Measurements from ENCODE around the gene CENPL. TPM values are rescaled to one million over a fixed set of nuclear protein-coding genes. Genes with fewer than 3 reads are reported as not detected.
A peak's percentile ranks its signal among the peaks of the same experiment; 100 is the strongest.

Gene CENPL
- total RNA-seq, 1 experiment from 2014 or later, result 19.5 TPM

- H3K4me2 ChIP-seq, result peak within 1 kb of the TSS; percentile 96
- peaks cover 37% of the 10 kb centered on the region for H3K4me1 ChIP-seq (replicated peaks; ENCODE audit: insufficient read depth)
- H3K79me2 ChIP-seq (ENCODE audit: low read depth), result peaks cover 34% of the 10 kb centered on the region
- ChIA-PET CTCF (interaction anchor here (0.6 kb wide), 1 partner anchor 155 kb away, joined by 7 read pairs; no protein-coding TSS in a partner anchor), POLR2A (ENCODE audit: unreplicated experiment) (interaction anchor here (0.5 to 1.0 kb wide), 11 partner anchors 20 to 1122 kb away, joined by 3 to 5 read pairs (median 3); partner anchors contain the start of genes KLHL20 and RC3H1)
- no peaks in the 10 kb centered on the region for H3K9me2 ChIP-seq (ENCODE audit: insufficient read depth)
- no peak for TF ChIP-seq EZH2 (IDR thresholded peaks at IDR 0.05; ENCODE audit: low read depth)
- TF ChIP-seq, protein P1, sequence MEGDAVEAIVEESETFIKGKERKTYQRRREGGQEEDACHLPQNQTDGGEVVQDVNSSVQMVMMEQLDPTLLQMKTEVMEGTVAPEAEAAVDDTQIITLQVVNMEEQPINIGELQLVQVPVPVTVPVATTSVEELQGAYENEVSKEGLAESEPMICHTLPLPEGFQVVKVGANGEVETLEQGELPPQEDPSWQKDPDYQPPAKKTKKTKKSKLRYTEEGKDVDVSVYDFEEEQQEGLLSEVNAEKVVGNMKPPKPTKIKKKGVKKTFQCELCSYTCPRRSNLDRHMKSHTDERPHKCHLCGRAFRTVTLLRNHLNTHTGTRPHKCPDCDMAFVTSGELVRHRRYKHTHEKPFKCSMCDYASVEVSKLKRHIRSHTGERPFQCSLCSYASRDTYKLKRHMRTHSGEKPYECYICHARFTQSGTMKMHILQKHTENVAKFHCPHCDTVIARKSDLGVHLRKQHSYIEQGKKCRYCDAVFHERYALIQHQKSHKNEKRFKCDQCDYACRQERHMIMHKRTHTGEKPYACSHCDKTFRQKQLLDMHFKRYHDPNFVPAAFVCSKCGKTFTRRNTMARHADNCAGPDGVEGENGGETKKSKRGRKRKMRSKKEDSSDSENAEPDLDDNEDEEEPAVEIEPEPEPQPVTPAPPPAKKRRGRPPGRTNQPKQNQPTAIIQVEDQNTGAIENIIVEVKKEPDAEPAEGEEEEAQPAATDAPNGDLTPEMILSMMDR (conservative IDR thresholded peaks at IDR 0.05), result no peak; the same call in 1 of the 2 replicates
- peak within 1 kb of the TSS; percentile 95 for H3K4me3 ChIP-seq
- peaks cover 42% of the 10 kb centered on the region for H3K36me3 ChIP-seq (ENCODE audit: low read depth)
- no peaks in the 10 kb centered on the region for H3K27me3 ChIP-seq (ENCODE audit: insufficient read depth, low read depth)
- peak within 1 kb of the TSS; percentile 91 for H3K27ac ChIP-seq
- no peaks in the 10 kb centered on the region for H3K9me3 ChIP-seq (ENCODE audit: insufficient read depth, low read depth)
- peak within 1 kb of the TSS; percentile 79 for H2AFZ ChIP-seq
- TSS peak; percentile 54 for BruUV-seq (replicated peaks)
- H4K20me1 ChIP-seq (ENCODE audit: insufficient read depth), result peaks cover 37% of the 10 kb centered on the region
- H3F3A ChIP-seq (ENCODE audit: insufficient read depth, low read depth), result peaks cover 46% of the 10 kb centered on the region
- intact Hi-C loops (cut with micrococcal nuclease; ENCODE audit: unreplicated experiment), result loop anchor here (1.0 to 10.0 kb wide), 10 partner anchors 44 to 1334 kb away; partner anchors contain the start of genes CACYBP, CENPL, DARS2 and KLHL20
- DNase-seq, result peak; percentile 79 to 99
These were observed 43.8 kb upstream of the CENPL start, which contains the start of gene ZBTB37 for GRCh38 chr1:173868266-173869020. Gene ZBTB37 (plus strand): TSS chr1:173868380. CDS start chr1:173870226, 1,846 bp downstream.

DNA sequence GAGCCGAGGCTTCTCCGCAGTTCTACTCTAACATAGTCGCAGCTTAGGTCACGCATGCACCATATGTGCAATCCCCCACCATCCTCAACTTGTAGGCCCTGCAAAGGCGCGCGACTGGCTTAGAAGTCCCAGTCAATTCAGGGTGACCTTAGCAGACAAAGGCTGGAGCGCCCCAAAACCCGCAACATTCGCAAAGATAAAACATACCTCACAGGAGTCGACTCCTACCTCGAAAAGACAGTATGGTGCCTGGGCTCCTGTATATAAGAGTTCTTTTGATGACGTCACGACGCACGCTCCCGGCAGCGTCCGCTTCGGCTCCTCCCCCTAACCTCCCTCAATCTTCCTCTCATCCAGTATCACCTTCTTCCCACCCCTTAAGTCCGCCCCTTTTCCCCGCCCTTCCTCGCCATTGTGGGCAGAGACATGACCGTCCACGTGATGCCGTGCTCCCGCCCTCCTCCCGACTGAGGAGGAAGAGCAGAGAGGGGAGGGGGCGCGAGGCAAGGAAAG lies 43.1 kb upstream of the CENPL start, which contains the start of gene GAS5:
Gene GAS5 (minus strand): TSS at position 237 of the 513 bp plus-strand sequence.
- peak within 1 kb of the TSS; percentile 96 for H3K4me2 ChIP-seq
- ChIA-PET CTCF (interaction anchor here (0.6 kb wide), 1 partner anchor 156 kb away, joined by 7 read pairs; no protein-coding TSS in a partner anchor), POLR2A (ENCODE audit: unreplicated experiment) (interaction anchor here (0.5 to 1.0 kb wide), 9 partner anchors 37 to 920 kb away, joined by 3 to 5 read pairs (median 3); partner anchors contain the start of genes KLHL20 and RC3H1)
- TF ChIP-seq, protein P1 (conservative IDR thresholded peaks at IDR 0.05), result no peak
- TF ChIP-seq EZH2 (IDR thresholded peaks at IDR 0.05; ENCODE audit: low read depth), result no peak
- BruUV-seq (replicated peaks), result no TSS peak
- DNase-seq, result peak; percentile 97 to 99
- H3K4me1 ChIP-seq (replicated peaks; ENCODE audit: insufficient read depth), result peaks cover 37% of the 10 kb centered on the region
- H4K20me1 ChIP-seq (ENCODE audit: insufficient read depth), result peaks cover 43% of the 10 kb centered on the region
- H3K9me2 ChIP-seq (ENCODE audit: insufficient read depth), result no peaks in the 10 kb centered on the region
- peaks cover 34% of the 10 kb centered on the region for H3K79me2 ChIP-seq (ENCODE audit: low read depth)
- H2AFZ ChIP-seq, result peak within 1 kb of the TSS; percentile 79
- H3K27me3 ChIP-seq (ENCODE audit: insufficient read depth, low read depth), result no peaks in the 10 kb centered on the region
- peak within 1 kb of the TSS; percentile 95 for H3K4me3 ChIP-seq
- H3F3A ChIP-seq (ENCODE audit: insufficient read depth, low read depth), result peaks cover 52% of the 10 kb centered on the region
- peaks cover 48% of the 10 kb centered on the region for H3K36me3 ChIP-seq (ENCODE audit: low read depth)
- no peaks in the 10 kb centered on the region for H3K9me3 ChIP-seq (ENCODE audit: insufficient read depth, low read depth)
- intact Hi-C loops (cut with micrococcal nuclease; ENCODE audit: unreplicated experiment), result loop anchor here (1.0 to 10.0 kb wide), 10 partner anchors 44 to 1333 kb away; partner anchors contain the start of genes CACYBP, CENPL, DARS2 and KLHL20
- H3K27ac ChIP-seq, result peak within 1 kb of the TSS; percentile 91

DNA sequence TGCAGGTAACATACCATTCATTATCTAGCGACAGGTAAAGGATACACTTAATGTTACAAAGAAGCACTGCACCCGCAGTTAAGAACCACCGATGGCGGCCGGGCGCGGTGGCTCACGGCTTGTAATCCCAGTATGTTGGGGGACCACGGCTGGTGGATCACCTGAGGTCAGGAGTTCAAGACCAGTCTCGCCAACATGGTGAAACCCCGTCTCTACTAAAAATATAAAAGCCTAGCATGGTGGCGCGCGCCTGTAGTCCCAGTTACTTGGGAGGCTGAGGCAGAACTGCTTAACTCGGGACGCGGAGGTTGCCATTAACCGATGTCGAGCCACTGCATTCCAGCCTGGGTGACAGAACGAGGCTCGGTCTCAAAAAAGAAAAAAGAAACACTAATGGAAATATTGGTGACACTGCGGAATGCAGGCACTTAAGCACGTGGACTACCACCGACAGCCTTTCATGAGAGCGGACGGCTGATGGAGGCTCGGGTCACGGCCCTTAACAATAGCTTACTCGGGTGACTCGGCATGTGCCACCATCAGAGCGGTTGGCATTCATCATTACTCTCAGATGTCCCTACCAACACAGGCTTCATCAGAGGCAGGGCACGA lies 42.6 kb upstream of the CENPL start:
- Histone ChIP-seq H3K4me3 (peak overlapping the region; percentile 95), H2AFZ (no peak overlapping the region), H3K27ac (peak overlapping the region; percentile 91), H3F3A (ENCODE audit: insufficient read depth, low read depth) (peaks cover 58% of the 10 kb centered on the region), H3K79me2 (ENCODE audit: low read depth) (peaks cover 34% of the 10 kb centered on the region), H3K27me3 (ENCODE audit: insufficient read depth, low read depth) (no peaks in the 10 kb centered on the region), H4K20me1 (ENCODE audit: insufficient read depth) (peaks cover 49% of the 10 kb centered on the region), H3K4me1 (replicated peaks; ENCODE audit: insufficient read depth) (peaks cover 37% of the 10 kb centered on the region), H3K4me2 (peak overlapping the region; percentile 96), H3K9me2 (ENCODE audit: insufficient read depth) (no peaks in the 10 kb centered on the region), H3K9me3 (ENCODE audit: insufficient read depth, low read depth) (no peaks in the 10 kb centered on the region), H3K36me3 (ENCODE audit: low read depth) (peaks cover 49% of the 10 kb centered on the region)
- CTCF ChIA-PET, result no interaction called here
- TF ChIP-seq, protein P1 (conservative IDR thresholded peaks at IDR 0.05), result no peak
- no peak for TF ChIP-seq EZH2 (IDR thresholded peaks at IDR 0.05; ENCODE audit: low read depth)
- BruUV-seq (replicated peaks), result TSS peak; percentile 55
- no peak for DNase-seq
- intact Hi-C loops (cut with micrococcal nuclease; ENCODE audit: unreplicated experiment), result loop anchor here (5.0 to 10.0 kb wide), 3 partner anchors 208 to 1332 kb away; partner anchors contain the start of genes RABGAP1L and SUCO
- POLR2A ChIA-PET (ENCODE audit: unreplicated experiment), result no interaction called here
